Motor neuron (in vitro differentiated cells): ENCODE data around the gene TBC1D26. TPM values are rescaled to one million over a fixed set of nuclear protein-coding genes. Genes with fewer than 3 reads are reported as not detected.
"Not testable (repeated sequence)": the region's sequence is repeated elsewhere in the genome, so short reads cannot be mapped to it uniquely, and the experiment has no call there.

Experiments used
- ATAC-seq, 8 experiments: fragments of 200-7000 bp; cut with Tn5 transposase; replicated peaks in 6 of 8; 2 replicates each; pipeline ENCODE4 v1.8.0; 2021; ENCODE audit warnings: mild to moderate bottlenecking in 8 of 8, moderate library complexity in 8 of 8
- H3K27ac ChIP-seq, 2 donors: fragments of 250-450 bp; sonication (Bioruptor Pico); 2 replicates each; pipeline ENCODE4 v1.9.0; 2021; ENCODE audit warnings: antibody characterized with exemption in 2 of 2, mild to moderate bottlenecking in 2 of 2, moderate library complexity in 1 of 2
- H3K4me1 ChIP-seq, 2 donors: fragments of 250-450 bp; sonication (Bioruptor Pico); replicated peaks in 1 of 2; 2 replicates each; pipeline ENCODE4 v1.6.1; 2021; ENCODE audit warnings: antibody characterized with exemption in 2 of 2, mild to moderate bottlenecking in 2 of 2, moderate library complexity in 1 of 2
- H3K4me3 ChIP-seq, 5 donors: fragments of 250-450 bp; sonication (Bioruptor Pico); 2 replicates each; pipeline ENCODE4 v1.9.0; 2021; ENCODE audit warnings: antibody characterized with exemption in 5 of 5, mild to moderate bottlenecking in 5 of 5, moderate library complexity in 4 of 5
- WGBS, 10 experiments: fragments of 450-650 bp; shearing (Covaris generic); methylation state at CpG; one replicate each; pipeline ENCODE4 v1.0.0; 2022; 5-methylcytosine and 5-hydroxymethylcytosine counted together
- in situ Hi-C, 9 experiments: fragments of 400-800 bp; cut with MboI; loops; one replicate each; pipeline ENCODE4 v1.15.0; 2021; ENCODE audit warnings: low sequenced_read_pairs in 9 of 9, low pct_unique_long_range_greater_than_20kb in 2 of 9; ENCODE audit not compliant: unreplicated experiment in 9 of 9
- total RNA-seq, 8 experiments: library from RNA; unstranded; fragments of 300-600 nt; gene quantifications; 2 replicates each; pipeline versions ENCODE4 v1.2.3 to v1.2.4, GENCODE V29; 2022

Gene TBC1D26
- total RNA-seq, 8 experiments from 2014 or later: 0.13 to 1.9 (median 0.76) TPM

DNA sequence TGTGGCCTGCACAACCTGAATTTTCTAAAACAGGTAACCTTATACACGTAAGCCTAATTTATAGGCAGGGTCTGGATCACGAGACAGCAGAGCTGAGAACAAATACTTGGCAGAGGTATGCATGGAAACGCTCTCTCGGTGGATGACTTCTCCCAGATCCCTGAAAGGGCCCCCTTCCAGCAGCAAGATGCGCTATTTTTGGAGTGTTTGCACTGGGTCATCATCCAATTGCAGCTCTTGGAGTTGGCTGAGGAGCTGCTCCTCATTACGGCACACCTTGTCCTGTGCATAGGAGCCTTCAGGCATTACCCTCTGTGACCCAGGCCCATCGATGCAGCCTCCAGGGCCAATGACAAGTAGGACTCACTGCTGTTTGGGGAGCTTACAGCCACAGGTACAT is 38.6 kb downstream of the TBC1D26 start:
- in situ Hi-C loops, H3K27ac ChIP-seq, H3K4me1 ChIP-seq, ATAC-seq, H3K4me3 ChIP-seq: not testable (repeated sequence)
- WGBS, 10 experiments: no CpG with 5 or more reads among the region's 7 CpGs

GRCh38 chr17:15776871-15777270 is 44.8 kb downstream of the TBC1D26 start:
- ATAC-seq: no peak
- H3K4me3 ChIP-seq: no peak overlapping the region
- H3K4me1 ChIP-seq: no peaks in the 10 kb centered on the region
- H3K27ac ChIP-seq: no peak overlapping the region
- in situ Hi-C loops: no loop called here

- in situ Hi-C loops: no loop called here
- 0 to 90% (median 50%) methylated on average over 1 of the region's 1 CpG; no CpG with 5 or more reads in 3 of the 10 experiments for WGBS, 10 experiments
These were observed 45.2 kb downstream of the TBC1D26 start for GRCh38 chr17:15777297-15777696.

GRCh38 chr17:15777717-15778116 is 45.6 kb downstream of the TBC1D26 start:
- in situ Hi-C loops: no loop called here
- no peak for ATAC-seq
- Histone ChIP-seq H3K4me1 (no peaks in the 10 kb centered on the region), H3K27ac (no peak overlapping the region), H3K4me3 (no peak overlapping the region)
- 6 to 100% (median 80%) methylated on average over 1 to 4 of the region's 4 CpGs; no CpG with 5 or more reads in 1 of the 10 experiments for WGBS, 10 experiments

More at GRCh38 chr17:15777297-15777696, 45.2 kb downstream of the TBC1D26 start:
- ATAC-seq: no peak
- H3K4me3 ChIP-seq: no peak overlapping the region
- no peaks in the 10 kb centered on the region for H3K4me1 ChIP-seq
- H3K27ac ChIP-seq: no peak overlapping the region

DNA sequence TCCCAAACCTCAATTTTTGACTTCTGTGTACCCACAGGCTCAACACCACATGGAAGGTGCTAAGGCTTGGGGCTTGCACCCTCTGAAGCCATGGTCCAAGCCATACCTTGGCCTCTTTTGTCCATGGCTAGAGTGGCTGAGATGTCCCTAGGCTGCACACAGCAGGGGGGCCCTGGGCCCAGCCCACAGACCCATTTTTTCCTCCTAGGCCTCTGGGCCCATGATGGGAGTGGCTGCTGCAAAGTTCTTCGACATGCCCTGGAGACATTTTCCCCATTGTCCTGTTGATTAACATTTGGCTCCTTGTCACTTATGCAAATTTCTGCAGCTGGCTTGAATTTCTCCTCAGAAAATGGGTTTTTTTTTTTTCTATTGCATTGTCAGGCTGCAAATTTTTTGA is 47.0 kb downstream of the TBC1D26 start:
- no peak overlapping the region for H3K27ac ChIP-seq
- ATAC-seq: no peak
- in situ Hi-C loops: no loop called here

GRCh38 chr17:15780188-15780587 is 48.1 kb downstream of the TBC1D26 start:
- no peak for ATAC-seq
- in situ Hi-C loops: no loop called here
- Histone ChIP-seq H3K27ac (no peak overlapping the region), H3K4me3 (no peak overlapping the region), H3K4me1 (no peaks in the 10 kb centered on the region)

More for the DNA sequence above, 47.0 kb downstream of the TBC1D26 start:
- Histone ChIP-seq H3K4me3 (no peak overlapping the region), H3K4me1 (no peaks in the 10 kb centered on the region)
- WGBS, 10 experiments: 0 to 100% (median 17%) methylated on average over 1 of the region's 1 CpG; no CpG with 5 or more reads in 5 of the 10 experiments

DNA sequence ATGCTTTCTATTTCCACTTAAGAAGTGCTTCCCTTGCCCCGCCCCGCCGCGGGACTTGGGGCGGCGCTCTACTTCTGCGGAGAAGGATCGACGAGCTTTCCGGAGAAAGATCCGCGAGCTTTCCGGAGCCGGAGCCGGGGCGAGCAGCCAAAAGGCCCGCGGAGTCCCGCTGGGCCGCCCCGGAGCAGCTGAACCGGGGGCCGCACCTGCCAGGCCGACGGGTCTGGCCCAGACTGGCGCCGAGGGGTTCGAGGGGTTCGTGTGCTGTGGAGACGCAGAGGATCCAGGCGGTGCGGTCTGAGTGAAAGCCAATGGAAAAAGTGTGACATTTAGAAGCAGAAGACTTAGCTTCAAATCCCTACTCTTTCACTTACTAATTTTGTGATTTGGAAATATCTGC is 50.8 kb downstream of the TBC1D26 start:
- in situ Hi-C loops: no loop called here
- Histone ChIP-seq H3K4me3 (no peak overlapping the region), H3K4me1 (no peaks in the 10 kb centered on the region), H3K27ac (no peak overlapping the region)
- WGBS, 10 experiments: 20 to 78% (median 70%) methylated on average over 1 to 17 of the region's 32 CpGs; no CpG with 5 or more reads in 5 of the 10 experiments
- peak in 1 of 8 experiments; percentile 51 for ATAC-seq

- Histone ChIP-seq H3K4me3 (no peak overlapping the region), H3K4me1 (no peaks in the 10 kb centered on the region), H3K27ac (no peak overlapping the region)
- no peak for ATAC-seq
- in situ Hi-C loops: no loop called here
- WGBS, 10 experiments: 48 to 100% (median 86%) methylated on average over 1 to 2 of the region's 2 CpGs; no CpG with 5 or more reads in 1 of the 10 experiments
These were observed 51.4 kb downstream of the TBC1D26 start for GRCh38 chr17:15783461-15783860.

DNA sequence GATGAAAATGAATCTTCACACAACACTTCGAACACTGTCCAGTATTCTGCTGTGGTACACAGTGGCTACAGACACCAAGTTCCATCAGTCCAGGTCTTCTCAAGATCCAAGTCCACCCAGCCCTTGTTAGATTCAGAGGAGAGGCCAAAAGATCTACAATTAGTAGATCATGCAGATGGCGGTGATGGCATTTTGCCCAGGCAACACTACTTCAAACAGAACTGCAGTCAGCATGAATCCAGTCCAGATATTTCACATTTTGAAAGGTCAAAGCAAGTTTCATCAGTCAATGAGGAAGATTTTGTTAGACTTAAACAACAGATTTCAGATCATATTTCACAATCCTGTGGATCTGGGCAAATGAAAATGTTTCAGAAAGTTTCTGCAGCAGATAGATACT is 52.3 kb downstream of the TBC1D26 start:
- in situ Hi-C loops, H3K4me3 ChIP-seq, H3K27ac ChIP-seq, H3K4me1 ChIP-seq: not testable (repeated sequence)
- 33 to 100% (median 77%) methylated on average over 1 to 2 of the region's 2 CpGs; no CpG with 5 or more reads in 2 of the 10 experiments for WGBS, 10 experiments
- peak in 3 of 8 experiments; percentile 60 to 82 (median 63) for ATAC-seq

GRCh38 chr17:15787363-15788075 is 55.4 kb downstream of the TBC1D26 start:
- in situ Hi-C loops, H3K4me1 ChIP-seq, H3K4me3 ChIP-seq, H3K27ac ChIP-seq, ATAC-seq: not testable (repeated sequence)
- WGBS, 10 experiments: 86 to 100% (median 97%) methylated on average over 2 to 13 of the region's 29 CpGs; no CpG with 5 or more reads in 5 of the 10 experiments

- H3K4me1 ChIP-seq, H3K4me3 ChIP-seq, in situ Hi-C loops, ATAC-seq, H3K27ac ChIP-seq: not testable (repeated sequence)
- no CpG with 5 or more reads among the region's 2 CpGs for WGBS, 10 experiments
These were observed 56.3 kb downstream of the TBC1D26 start for GRCh38 chr17:15788365-15788764.

Other genes with a start within 250 kb of the TBC1D26 start
- gene TVP23C, start 168.8 kb upstream of the TBC1D26 start, total RNA-seq: 10 to 100 TPM; 10.4 to 60.5 (median 23.0) TPM
- 1 to 10 TPM in 4 of 8 experiments, under 1 TPM in 3, not detected in 1; 0.11 to 2.6 (median 1.2) TPM for gene FBXW10B, start 112.6 kb upstream of the TBC1D26 start, total RNA-seq
- 10 to 100 TPM; 17.0 to 49.1 (median 34.9) TPM for gene TRIM16, start 48.0 kb upstream of the TBC1D26 start, total RNA-seq
- 100 to 1,000 TPM in 1 of 8 experiments, 10 to 100 TPM in 7; 32.1 to 114 (median 56.6) TPM for gene ZNF286A, start 32.5 kb upstream of the TBC1D26 start, total RNA-seq
- gene ADORA2B, start 212.8 kb downstream of the TBC1D26 start, total RNA-seq: 10 to 100 TPM in 4 of 8 experiments, 1 to 10 TPM in 4; 1.1 to 90.9 (median 6.7) TPM